DMS 273 treated with DMSO at 0.1 percent for 48 hours (cell line): Measurements from ENCODE around the gene ERICH6.

Experiments
- DNase-seq: peaks from one replicate; lab custom pipeline; 2025; lab: John Stamatoyannopoulos, UW

Gene ERICH6

GRCh38 chr3:150736903-150737832 lies 33.4 kb upstream of the ERICH6 start:
- DNase-seq, result no peak

GRCh38 chr3:150736316-150736719 lies 32.6 kb upstream of the ERICH6 start:
- DNase-seq, result no peak

GRCh38 chr3:150734795-150735119 lies 31.0 kb upstream of the ERICH6 start:
- DNase-seq, result no peak

- no peak for DNase-seq
These were observed 30.4 kb upstream of the ERICH6 start for GRCh38 chr3:150733936-150734794.

GRCh38 chr3:150733373-150733935 lies 29.7 kb upstream of the ERICH6 start:
- no peak for DNase-seq

GRCh38 chr3:150729682-150730360 lies 26.1 kb upstream of the ERICH6 start:
- DNase-seq, result no peak

GRCh38 chr3:150727653-150728502 lies 24.2 kb upstream of the ERICH6 start:
- DNase-seq, result no peak

GRCh38 chr3:150725548-150725947 lies 21.8 kb upstream of the ERICH6 start:
- no peak for DNase-seq

GRCh38 chr3:150723946-150724345 lies 20.2 kb upstream of the ERICH6 start:
- no peak for DNase-seq

- DNase-seq, result no peak
These were observed 18.5 kb upstream of the ERICH6 start for GRCh38 chr3:150722267-150722666.

GRCh38 chr3:150721285-150722130 lies 17.8 kb upstream of the ERICH6 start:
- DNase-seq, result peak; percentile 29

- no peak for DNase-seq
These were observed 16.7 kb upstream of the ERICH6 start for GRCh38 chr3:150720444-150720843.

- DNase-seq, result no peak
These were observed 6.4 kb upstream of the ERICH6 start for GRCh38 chr3:150710097-150710496.

- no peak for DNase-seq
These were observed 393 bp downstream of the ERICH6 start for GRCh38 chr3:150703299-150703755.

- no peak for DNase-seq
These were observed 4.6 kb downstream of the ERICH6 start for GRCh38 chr3:150699068-150699639.

GRCh38 chr3:150697646-150698045 lies 6.1 kb downstream of the ERICH6 start:
- no peak for DNase-seq

GRCh38 chr3:150691414-150692040 lies 12.2 kb downstream of the ERICH6 start:
- no peak for DNase-seq

- no peak for DNase-seq
These were observed 16.1 kb downstream of the ERICH6 start for GRCh38 chr3:150687613-150688012.

- DNase-seq, result no peak
These were observed 20.9 kb downstream of the ERICH6 start for GRCh38 chr3:150682824-150683223.
